Measurements from ENCODE around the gene MAP4K4.

Gene MAP4K4

DNA sequence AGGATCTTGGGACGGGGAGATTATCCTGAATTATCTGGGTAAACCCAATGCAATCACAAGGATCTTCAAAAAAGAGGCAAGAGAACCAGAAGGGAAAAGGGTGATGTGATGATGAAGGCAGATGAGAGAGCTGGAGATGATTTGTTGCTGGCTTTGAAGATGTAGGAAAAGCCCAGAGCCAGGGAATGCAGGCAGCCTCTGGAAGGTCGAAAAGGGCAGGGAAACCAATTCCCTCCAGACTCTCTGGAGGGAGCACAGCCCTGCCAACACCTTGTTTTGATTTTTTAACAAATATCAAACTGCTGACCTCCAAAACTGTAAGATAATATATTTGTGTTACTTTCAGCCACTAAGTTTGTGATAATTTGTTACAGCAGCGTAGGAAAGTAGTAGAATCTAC, 245.3 kb downstream of the MAP4K4 start:
- TF ChIP-seq, protein P1, sequence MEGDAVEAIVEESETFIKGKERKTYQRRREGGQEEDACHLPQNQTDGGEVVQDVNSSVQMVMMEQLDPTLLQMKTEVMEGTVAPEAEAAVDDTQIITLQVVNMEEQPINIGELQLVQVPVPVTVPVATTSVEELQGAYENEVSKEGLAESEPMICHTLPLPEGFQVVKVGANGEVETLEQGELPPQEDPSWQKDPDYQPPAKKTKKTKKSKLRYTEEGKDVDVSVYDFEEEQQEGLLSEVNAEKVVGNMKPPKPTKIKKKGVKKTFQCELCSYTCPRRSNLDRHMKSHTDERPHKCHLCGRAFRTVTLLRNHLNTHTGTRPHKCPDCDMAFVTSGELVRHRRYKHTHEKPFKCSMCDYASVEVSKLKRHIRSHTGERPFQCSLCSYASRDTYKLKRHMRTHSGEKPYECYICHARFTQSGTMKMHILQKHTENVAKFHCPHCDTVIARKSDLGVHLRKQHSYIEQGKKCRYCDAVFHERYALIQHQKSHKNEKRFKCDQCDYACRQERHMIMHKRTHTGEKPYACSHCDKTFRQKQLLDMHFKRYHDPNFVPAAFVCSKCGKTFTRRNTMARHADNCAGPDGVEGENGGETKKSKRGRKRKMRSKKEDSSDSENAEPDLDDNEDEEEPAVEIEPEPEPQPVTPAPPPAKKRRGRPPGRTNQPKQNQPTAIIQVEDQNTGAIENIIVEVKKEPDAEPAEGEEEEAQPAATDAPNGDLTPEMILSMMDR (IDR thresholded peaks at IDR 0.05; ENCODE audit: extremely low read depth, missing control alignments): no peak
- no peak for DNase-seq (ENCODE audit: low spot score)
